ENCODE results near the gene RCBTB2.

GRCh38 chr13:48580896-48581295, 48.0 kb upstream of the RCBTB2 start:
- TF ChIP-seq CTCF (conservative IDR thresholded peaks at IDR 0.05) (no peak), ZFX (IDR thresholded peaks at IDR 0.05) (no peak)
